A549 (cell line): ENCODE data around the gene FAM227B. TPM values are rescaled to one million over a fixed set of nuclear protein-coding genes. Genes with fewer than 3 reads are reported as not detected.

ENCODE experiments used
- ATAC-seq, 2 experiments: fragments of 200-7000 bp in 1 of 2; fragments of >200 bp in 1 of 2; cut with Nextera tagmentation in 1 of 2; cut with Tn5 transposase in 1 of 2; 3 replicates each; pipeline versions ENCODE4 v1.8.0 to v1.9.1; 2018 to 2020; ENCODE audit warnings: mild to moderate bottlenecking in 1 of 2, moderate library complexity in 1 of 2
- CTCF ChIA-PET: fragments of 300-600 bp; sonication (Branson Sonifier 250); formaldehyde crosslinking; extraction: SDS; loops from one replicate; lab custom pipeline; 2021; ENCODE audit warnings: antibody characterized with exemption, inconsistent platforms; lab: Yijun Ruan, JAX
- POLR2A ChIA-PET: fragments of 350-600 bp; formaldehyde crosslinking; extraction: SDS; loops from one replicate; lab custom pipeline; 2021; ENCODE audit warnings: antibody characterized with exemption, inconsistent platforms; lab: Yijun Ruan, JAX
- DNase-seq, 2 experiments: peaks; one replicate each; pipeline versions ENCODE4 v3.0.0 to v3.0.0-alpha.2; 2011 to 2016; ENCODE audit warnings: low read depth in 1 of 2, low spot score in 1 of 2
- FAIRE-seq: peaks from 2 replicates; lab custom pipeline; 2011; peaks lifted over from hg19 to GRCh38; lab: Jason Lieb, UNC
- H3K27ac ChIP-seq, 2 experiments: fragments of >200 bp; sonication (Bioruptor Twin); formaldehyde crosslinking; 3 replicates each; pipeline ENCODE4 v1.5.1; 2016 to 2017
- H3K4me1 ChIP-seq: fragments of >200 bp; sonication (Bioruptor Twin); formaldehyde crosslinking; 3 replicates; pipeline ENCODE4 v1.6.1; 2016
- H3K4me2 ChIP-seq: fragments of >200 bp; sonication (Bioruptor Twin); formaldehyde crosslinking; 3 replicates; pipeline ENCODE4 v1.6.1; 2016
- H3K4me3 ChIP-seq: fragments of >200 bp; sonication (Bioruptor Twin); formaldehyde crosslinking; 3 replicates; pipeline ENCODE4 v1.5.1; 2016
- H3K9me3 ChIP-seq: fragments of >200 bp; sonication (Bioruptor Twin); formaldehyde crosslinking; 3 replicates; pipeline ENCODE4 v1.6.1; 2016
- CEBPB ChIP-seq, 2 experiments: fragments of >200 bp in 1 of 2; sonication (Bioruptor Twin) in 1 of 2; formaldehyde crosslinking in 1 of 2; IDR thresholded peaks; 2 replicates each; pipeline ENCODE4 v1.6.1; 2012 to 2016
- CHD4 ChIP-seq: fragments of 200-600 bp; sonication (generic); IDR thresholded peaks from 2 replicates; pipeline ENCODE4 v1.6.1; 2016; ENCODE audit warnings: antibody characterized with exemption, mild to moderate bottlenecking, borderline replicate concordance
- EHMT2 ChIP-seq: fragments of 200-600 bp; sonication (generic); IDR thresholded peaks from 2 replicates; pipeline ENCODE4 v1.6.1; 2016; ENCODE audit warnings: antibody characterized with exemption, low read depth, mild to moderate bottlenecking, moderate library complexity
- ELK1 ChIP-seq: fragments of 150-350 bp; IDR thresholded peaks from 2 replicates; pipeline ENCODE4 v1.6.1; 2014; ENCODE audit warnings: low read depth, mild to moderate bottlenecking, low read length
- EP300 ChIP-seq, 2 experiments: fragments of >200 bp; sonication (Bioruptor Twin); formaldehyde crosslinking; IDR thresholded peaks; 2 replicates in 1 of 2; 3 replicates in 1 of 2; pipeline ENCODE4 v1.6.1; 2016 to 2017
- ESRRA ChIP-seq: fragments of 150-350 bp; IDR thresholded peaks from 2 replicates; pipeline ENCODE4 v1.6.1; 2014; ENCODE audit warnings: mild to moderate bottlenecking, low read length, borderline replicate concordance
- FOSB ChIP-seq: fragments of 250-450 bp; sonication (Bioruptor Pico); IDR thresholded peaks from 2 replicates; pipeline ENCODE4 v1.5.0; 2020; ENCODE audit warnings: mild to moderate bottlenecking, moderate library complexity
- FOSL2 ChIP-seq, 2 experiments: fragments of 450-650 bp in 1 of 2; fragments of >200 bp in 1 of 2; sonication (Bioruptor Twin) in 1 of 2; formaldehyde crosslinking; IDR thresholded peaks; 2 replicates each; pipeline versions ENCODE4 v1.5.0 to v1.6.1; 2016 to 2020; ENCODE audit warnings: mild to moderate bottlenecking in 1 of 2, moderate library complexity in 1 of 2
- FOXS1 ChIP-seq: fragments of 250-450 bp; sonication (Bioruptor Pico); IDR thresholded peaks from 2 replicates; pipeline ENCODE4 v1.5.0; 2020; ENCODE audit warnings: mild to moderate bottlenecking, moderate library complexity
- GATA3 ChIP-seq: IDR thresholded peaks from 2 replicates; pipeline ENCODE4 v1.6.1; 2012; ENCODE audit warnings: borderline replicate concordance
- HDAC2 ChIP-seq: fragments of 200-600 bp; sonication (generic); IDR thresholded peaks from 2 replicates; pipeline ENCODE4 v1.6.1; 2016
- HES2 ChIP-seq: fragments of >200 bp; sonication (Bioruptor Twin); formaldehyde crosslinking; IDR thresholded peaks from 2 replicates; pipeline ENCODE4 v1.6.1; 2016
- HEYL ChIP-seq: fragments of 250-450 bp; sonication (Bioruptor Pico); IDR thresholded peaks from 2 replicates; pipeline ENCODE4 v1.8.0; 2021; ENCODE audit warnings: mild to moderate bottlenecking, moderate library complexity
- HOXB13 ChIP-seq: fragments of 250-450 bp; sonication (Bioruptor Pico); IDR thresholded peaks from 2 replicates; pipeline ENCODE4 v1.5.0; 2020; ENCODE audit warnings: low read depth, mild to moderate bottlenecking, moderate library complexity
- HOXB5 ChIP-seq: fragments of 250-450 bp; sonication (Bioruptor Pico); IDR thresholded peaks from 2 replicates; pipeline ENCODE4 v1.5.0; 2020; ENCODE audit warnings: mild to moderate bottlenecking, moderate library complexity
- JUN ChIP-seq, 2 experiments: fragments of >200 bp; sonication (Bioruptor Twin); formaldehyde crosslinking; IDR thresholded peaks; 2 replicates in 1 of 2; 3 replicates in 1 of 2; pipeline ENCODE4 v1.6.1; 2016 to 2017
- JUNB ChIP-seq: fragments of >200 bp; sonication (Bioruptor Twin); formaldehyde crosslinking; IDR thresholded peaks from 2 replicates; pipeline ENCODE4 v1.6.1; 2016
- KDM5A ChIP-seq: fragments of 200-600 bp; sonication (generic); IDR thresholded peaks from 2 replicates; pipeline ENCODE4 v1.6.1; 2016; ENCODE audit warnings: antibody characterized with exemption, mild to moderate bottlenecking
- MAFK ChIP-seq: fragments of 450-650 bp; IDR thresholded peaks from 2 replicates; pipeline ENCODE4 v1.6.1; 2014; ENCODE audit not compliant: partially characterized antibody
- MYC ChIP-seq: IDR thresholded peaks from 2 replicates; pipeline ENCODE4 v1.6.1; 2012; ENCODE audit warnings: mild to moderate bottlenecking, inconsistent platforms, low read length, improper control_type of control experiment, borderline replicate concordance
- NFE2L2 ChIP-seq: fragments of 150-350 bp; conservative IDR thresholded peaks from 2 replicates; pipeline ENCODE4 v1.6.1; 2014; ENCODE audit warnings: low read length
- NPAS2 ChIP-seq: fragments of 250-450 bp; sonication (Bioruptor Pico); IDR thresholded peaks from 2 replicates; pipeline ENCODE4 v1.8.0; 2022; ENCODE audit warnings: mild to moderate bottlenecking, moderate library complexity, borderline replicate concordance
- PHF8 ChIP-seq: fragments of 200-600 bp; sonication (generic); IDR thresholded peaks from 2 replicates; pipeline ENCODE4 v1.6.1; 2016; ENCODE audit warnings: low read depth, mild to moderate bottlenecking, antibody characterized with exemption, moderate library complexity, borderline replicate concordance
- RAD21 ChIP-seq, 2 experiments: fragments of >200 bp in 1 of 2; sonication (Bioruptor Twin) in 1 of 2; formaldehyde crosslinking in 1 of 2; IDR thresholded peaks in 1 of 2; conservative IDR thresholded peaks in 1 of 2; 2 replicates in 1 of 2; 3 replicates in 1 of 2; pipeline ENCODE4 v1.6.1; 2012 to 2018; ENCODE audit warnings: inconsistent platforms in 1 of 2
- REST ChIP-seq: fragments of 200-600 bp; sonication (generic); IDR thresholded peaks from 2 replicates; pipeline ENCODE4 v1.6.1; 2016; ENCODE audit warnings: antibody characterized with exemption, mild to moderate bottlenecking, moderate library complexity
- SREBF2 ChIP-seq: fragments of 450-650 bp; IDR thresholded peaks from 2 replicates; pipeline ENCODE4 v1.6.1; 2014; ENCODE audit warnings: mild to moderate bottlenecking, moderate library complexity
- TFCP2L1 ChIP-seq: fragments of 250-450 bp; sonication (Bioruptor Pico); IDR thresholded peaks from 2 replicates; pipeline ENCODE4 v1.5.0; 2021; ENCODE audit warnings: mild to moderate bottlenecking
- TP53 ChIP-seq: fragments of 250-450 bp; sonication (Bioruptor Pico); IDR thresholded peaks from 2 replicates; pipeline ENCODE4 v1.5.0; 2021; ENCODE audit warnings: mild to moderate bottlenecking, moderate library complexity
- USF2 ChIP-seq: fragments of 450-650 bp; IDR thresholded peaks from 2 replicates; pipeline ENCODE4 v1.6.1; 2014; ENCODE audit warnings: antibody characterized with exemption
- ZFP36 ChIP-seq: fragments of 450-650 bp; IDR thresholded peaks from 2 replicates; pipeline ENCODE4 v1.6.1; 2014; ENCODE audit warnings: borderline replicate concordance; ENCODE audit not compliant: partially characterized antibody
- WGBS: methylation state at CpG from one replicate; pipeline ENCODE4 v1.1.6; 2017; ENCODE audit errors: missing lambda C conversion rate; 5-methylcytosine and 5-hydroxymethylcytosine counted together
- polyA plus RNA-seq, 4 experiments: library from polyadenylated mRNA; depleted of rRNA in 3 of 4; stranded (reverse); fragments of >200 nt; fragmentation: RNase III in 1 of 4; extraction: RNeasy Plus Mini Kit Qiagen cat#74134 plus additional on column Dnase treatment in 1 of 4; gene quantifications; 2 replicates in 3 of 4; 3 replicates in 1 of 4; pipeline ENCODE4 v1.2.3, GENCODE V29; 2011 to 2017

The FAM227B gene
- polyA plus RNA-seq, 2 of the 4 experiments (the other 2 are of a cell fraction): 1.9 to 3.7 TPM

- Histone ChIP-seq H3K4me3 (no peak overlapping the region), H3K9me3 (no peaks in the 10 kb centered on the region), H3K4me1 (no peaks in the 10 kb centered on the region), H3K27ac (no peak overlapping the region)
- ChIA-PET POLR2A (no interaction called here), CTCF (no interaction called here)
- WGBS: 18% methylated on average over 3 of the region's 3 CpGs
- DNase-seq: no peak
- TF ChIP-seq NPAS2 (CRISPR knock-in tag): no peak
- no peak for TF ChIP-seq NFE2L2
- no peak for TF ChIP-seq GATA3
- no peak for TF ChIP-seq EHMT2
- TF ChIP-seq SREBF2: no peak
- no peak for TF ChIP-seq HES2
- TF ChIP-seq FOXS1 (CRISPR knock-in tag): no peak
- no peak for TF ChIP-seq KDM5A
- TF ChIP-seq TP53 (CRISPR knock-in tag): no peak
- TF ChIP-seq FOSB (CRISPR knock-in tag): no peak
- TF ChIP-seq HDAC2: no peak
- TF ChIP-seq USF2: no peak
- TF ChIP-seq JUNB: no peak
- TF ChIP-seq RAD21 (conservative IDR thresholded peaks at IDR 0.05 in 1 of 2, IDR thresholded peaks at IDR 0.05 in 1 of 2): no peak
- TF ChIP-seq TFCP2L1: no peak
- TF ChIP-seq ZFP36: no peak
- TF ChIP-seq, all 56 proteins: peak for 0
- no peak overlapping the region for H3K4me2 ChIP-seq
- ATAC-seq: no peak
- no peak for FAIRE-seq
Measured at GRCh38 chr15:49507261-49507660, 113.4 kb downstream of the FAM227B start.

- no peak overlapping the region for H3K27ac ChIP-seq
- H3K9me3 ChIP-seq: no peaks in the 10 kb centered on the region
- no peaks in the 10 kb centered on the region for H3K4me1 ChIP-seq
- ChIA-PET POLR2A (no interaction called here), CTCF (no interaction called here)
- FAIRE-seq (no peak), ATAC-seq (no peak), DNase-seq (no peak)
- no peak overlapping the region for H3K4me2 ChIP-seq
- no peak overlapping the region for H3K4me3 ChIP-seq
- 3% methylated on average over 1 of the region's 1 CpG for WGBS
- no peak for TF ChIP-seq HOXB13
- no peak for TF ChIP-seq ELK1
- no peak for TF ChIP-seq MAFK
- no peak for TF ChIP-seq MYC
- TF ChIP-seq HOXB5: no peak
- no peak for TF ChIP-seq GATA3
- no peak for TF ChIP-seq HEYL (CRISPR knock-in tag)
- no peak for TF ChIP-seq NFE2L2
- no peak for TF ChIP-seq ESRRA
- TF ChIP-seq TP53 (CRISPR knock-in tag): no peak
Measured at GRCh38 chr15:49506341-49506740, 114.3 kb downstream of the FAM227B start.

- Histone ChIP-seq H3K4me1 (no peaks in the 10 kb centered on the region), H3K27ac (no peak overlapping the region), H3K4me2 (no peak overlapping the region), H3K4me3 (no peak overlapping the region)
- DNase-seq (no peak), FAIRE-seq (no peak)
- WGBS: 21% methylated on average over 1 of the region's 1 CpG
- TF ChIP-seq FOSL2 (IDR thresholded peaks at IDR 0.05) (no peak), FOSL2 (CRISPR knock-in tag; IDR thresholded peaks at IDR 0.05) (no peak), JUN (IDR thresholded peaks at IDR 0.05) (no peak), CEBPB (IDR thresholded peaks at IDR 0.05) (no peak), RAD21 (conservative IDR thresholded peaks at IDR 0.05 in 1 of 2, IDR thresholded peaks at IDR 0.05 in 1 of 2) (no peak), CHD4 (no peak), FOXS1 (CRISPR knock-in tag) (no peak), JUNB (no peak), MAFK (no peak), PHF8 (no peak), EP300 (IDR thresholded peaks at IDR 0.05) (no peak), REST (no peak)
- TF ChIP-seq, all 56 proteins: peak for 0
- POLR2A ChIA-PET: no interaction called here
- CTCF ChIA-PET: no interaction called here
- H3K9me3 ChIP-seq: no peaks in the 10 kb centered on the region
- ATAC-seq: no peak
Measured at GRCh38 chr15:49501586-49501985, 119.0 kb downstream of the FAM227B start.
